HG02970 (cell line): ENCODE results near the gene PRKN.
"Not testable (repeated sequence)": the region's sequence is repeated elsewhere in the genome, so short reads cannot be mapped to it uniquely, and the experiment has no call there.

Source experiments
- ATAC-seq: cut with Tn5 transposase; IDR thresholded peaks from one replicate; pipeline ENCODE4 v1.9.1; 2021; ENCODE audit warnings: mild to moderate bottlenecking, moderate library complexity, moderate number of reproducible peaks; ENCODE audit not compliant: unreplicated experiment, low FRiP score

Gene PRKN

GRCh38 chr6:162680367-162680766 lies 47.2 kb downstream of the PRKN start:
- no peak for ATAC-seq

GRCh38 chr6:162679681-162680080 lies 47.9 kb downstream of the PRKN start:
- no peak for ATAC-seq

- not testable (repeated sequence) for ATAC-seq
Measured at GRCh38 chr6:162678896-162679295, 48.7 kb downstream of the PRKN start.

- no peak for ATAC-seq
Measured at GRCh38 chr6:162675503-162675902, 52.1 kb downstream of the PRKN start.

- no peak for ATAC-seq
Measured at GRCh38 chr6:162674452-162674851, 53.1 kb downstream of the PRKN start.

- no peak for ATAC-seq
Measured at GRCh38 chr6:162671580-162672165, 55.9 kb downstream of the PRKN start.

GRCh38 chr6:162670345-162670744 lies 57.2 kb downstream of the PRKN start:
- no peak for ATAC-seq

GRCh38 chr6:162666246-162666645 lies 61.3 kb downstream of the PRKN start:
- ATAC-seq: no peak

- ATAC-seq: no peak
Measured at GRCh38 chr6:162653808-162654207, 73.8 kb downstream of the PRKN start.

GRCh38 chr6:162651505-162651904 lies 76.1 kb downstream of the PRKN start:
- ATAC-seq: no peak

- no peak for ATAC-seq
Measured at GRCh38 chr6:162649271-162649670, 78.3 kb downstream of the PRKN start.

- ATAC-seq: no peak
Measured at GRCh38 chr6:162644153-162644552, 83.4 kb downstream of the PRKN start.

GRCh38 chr6:162640756-162641155 lies 86.8 kb downstream of the PRKN start:
- no peak for ATAC-seq

- no peak for ATAC-seq
Measured at GRCh38 chr6:162639951-162640350, 87.6 kb downstream of the PRKN start.

- ATAC-seq: no peak
Measured at GRCh38 chr6:162638931-162639574, 88.5 kb downstream of the PRKN start.

- no peak for ATAC-seq
Measured at GRCh38 chr6:162637317-162637716, 90.2 kb downstream of the PRKN start.

- no peak for ATAC-seq
Measured at GRCh38 chr6:162636167-162636566, 91.4 kb downstream of the PRKN start.

GRCh38 chr6:162631546-162631945 lies 96.0 kb downstream of the PRKN start:
- ATAC-seq: no peak

- ATAC-seq: no peak
Measured at GRCh38 chr6:162630069-162630468, 97.5 kb downstream of the PRKN start.

- no peak for ATAC-seq
Measured at GRCh38 chr6:162627825-162628224, 99.7 kb downstream of the PRKN start.

- ATAC-seq: no peak
Measured at GRCh38 chr6:162627362-162627761, 100.2 kb downstream of the PRKN start.

GRCh38 chr6:162626869-162627268 lies 100.7 kb downstream of the PRKN start:
- no peak for ATAC-seq
